K562 (cell line): ENCODE data around the gene ST6GALNAC2. TPM values are rescaled to one million over a fixed set of nuclear protein-coding genes. Genes with fewer than 3 reads are reported as not detected.

Source experiments
- BDP1 ChIP-seq: IDR thresholded peaks from 3 replicates; pipeline ENCODE4 v1.6.1; 2011; ENCODE audit not compliant: insufficient read length, insufficient read depth
- E2F4 ChIP-seq: sonication (generic); formaldehyde crosslinking; IDR thresholded peaks from 2 replicates; pipeline ENCODE4 v1.8.0; 2022; ENCODE audit warnings: mild to moderate bottlenecking, low read depth, missing genetic modification reagents
- GABPB2 ChIP-seq: fragments of 250-450 bp; sonication (Bioruptor Pico); conservative IDR thresholded peaks from 2 replicates; pipeline ENCODE4 v1.5.1; 2021; ENCODE audit warnings: mild to moderate bottlenecking
- HEY1 ChIP-seq: fragments of 250-450 bp; sonication (Bioruptor Pico); IDR thresholded peaks from 2 replicates; pipeline ENCODE4 v1.5.0; 2020; ENCODE audit warnings: mild to moderate bottlenecking, moderate library complexity, borderline replicate concordance
- LARP7 ChIP-seq: fragments of 450-650 bp; IDR thresholded peaks from 2 replicates; pipeline ENCODE4 v1.6.1; 2016
- LEF1 ChIP-seq: fragments of 450-650 bp; IDR thresholded peaks from 2 replicates; pipeline ENCODE4 v1.6.1; 2016; ENCODE audit warnings: mild to moderate bottlenecking
- MCM5 ChIP-seq: fragments of 450-650 bp; IDR thresholded peaks from 2 replicates; pipeline ENCODE4 v1.6.1; 2016; ENCODE audit warnings: low read depth
- MEF2A ChIP-seq: IDR thresholded peaks from 2 replicates; pipeline ENCODE4 v1.6.1; 2011; ENCODE audit warnings: low read depth, mild to moderate bottlenecking, low read length, moderate library complexity; ENCODE audit not compliant: control insufficient read depth
- NR4A1 ChIP-seq, 2 experiments: fragments of 250-450 bp in 1 of 2; fragments of 450-650 bp in 1 of 2; sonication (Bioruptor Pico) in 1 of 2; IDR thresholded peaks; 2 replicates each; pipeline versions ENCODE4 v1.4.0 to v1.6.1; 2016 to 2020; ENCODE audit warnings: mild to moderate bottlenecking in 2 of 2, missing compliant biosample characterization in 1 of 2, missing genetic modification characterization in 1 of 2, moderate library complexity in 1 of 2
- RBM15 ChIP-seq: fragments of 200-400 bp; formaldehyde crosslinking; IDR thresholded peaks from 2 replicates; pipeline ENCODE4 v1.6.1; 2018; ENCODE audit warnings: mild to moderate bottlenecking, low read length, moderate library complexity; ENCODE audit not compliant: insufficient read depth
- TAF7 ChIP-seq: fragments of 450-650 bp; IDR thresholded peaks from 2 replicates; pipeline ENCODE4 v1.6.1; 2016; ENCODE audit warnings: missing genetic modification characterization, missing compliant biosample characterization
- TRIM28 ChIP-seq: fragments of 450-650 bp; IDR thresholded peaks from 2 replicates; pipeline ENCODE4 v1.6.1; 2017
- ZNF134 ChIP-seq: fragments of 250-450 bp; sonication (Bioruptor Pico); conservative IDR thresholded peaks from 2 replicates; pipeline ENCODE4 v1.4.0; 2020
- ZNF146 ChIP-seq: IDR thresholded peaks from one replicate; pipeline ENCODE4 v1.6.1; 2018; ENCODE audit warnings: missing compliant biosample characterization; ENCODE audit not compliant: unreplicated experiment
- ZNF41 ChIP-seq: fragments of 250-450 bp; sonication (Bioruptor Pico); conservative IDR thresholded peaks from 2 replicates; pipeline ENCODE4 v1.4.0; 2020; ENCODE audit warnings: mild to moderate bottlenecking
- ZNF431 ChIP-seq: sonication (generic); formaldehyde crosslinking; IDR thresholded peaks from 2 replicates; pipeline ENCODE4 v1.8.0; 2022; ENCODE audit warnings: mild to moderate bottlenecking, missing genetic modification reagents
- ZNF655 ChIP-seq: fragments of 250-450 bp; sonication (Bioruptor Pico); IDR thresholded peaks from 2 replicates; pipeline ENCODE4 v1.5.0; 2021
- ZSCAN32 ChIP-seq: fragments of 450-650 bp; formaldehyde crosslinking; IDR thresholded peaks from 2 replicates; pipeline ENCODE4 v1.4.0; 2020; ENCODE audit warnings: mild to moderate bottlenecking, moderate library complexity
- polyA plus RNA-seq, 8 experiments: library from polyadenylated mRNA; depleted of rRNA in 4 of 8; stranded (reverse) in 5 of 8; unstranded in 3 of 8; fragments of >200 nt; fragmentation: Nextera tagmentation in 2 of 8; fragmentation: Illumina TruSeq in 1 of 8; extraction: Ambion mirVana in 2 of 8; extraction: Trizol in 1 of 8; gene quantifications; 2 replicates each; pipeline versions ENCODE4 v1.2.1 to v1.2.3, GENCODE V29; 2011 to 2014; ENCODE audit warnings: inconsistent platforms in 1 of 8, missing spikeins in 1 of 8
- total RNA-seq, 7 experiments: library from RNA; depleted of rRNA in 6 of 7; stranded (reverse); fragments of >200 nt in 6 of 7; fragmentation: Illumina TruSeq in 2 of 7; extraction: Trizol in 2 of 7; gene quantifications; 2 replicates each; pipeline versions ENCODE4 v1.2.1 to v1.2.3, GENCODE V29; 2011 to 2021; ENCODE audit warnings: low replicate concordance in 1 of 7

ST6GALNAC2 gene
- total and polyA plus RNA-seq, 9 of the 15 experiments (the other 6 are each of a cell fraction or from before 2014, with no cell fraction given): 0.18 TPM; not detected in 8

GRCh38 chr17:76547642-76548202 lies 37.9 kb downstream of the ST6GALNAC2 start (continued):
- TF ChIP-seq E2F4 (CRISPR knock-in tag) (no peak), ZNF134 (CRISPR knock-in tag) (no peak), RBM15 (no peak), NR4A1 (CRISPR knock-in tag; IDR thresholded peaks at IDR 0.05) (no peak), NR4A1 (tag; IDR thresholded peaks at IDR 0.05) (no peak), BDP1 (no peak), TRIM28 (no peak), ZSCAN32 (CRISPR knock-in tag) (no peak), GABPB2 (CRISPR knock-in tag) (no peak), ZNF41 (CRISPR knock-in tag) (no peak), MEF2A (no peak), HEY1 (no peak), LARP7 (peak; percentile 83; the same call in 1 of the 2 replicates), TAF7 (no peak), MCM5 (peak; percentile 86; the same call in 1 of the 2 replicates), LEF1 (no peak), ZNF146 (CRISPR knock-in tag) (no peak), ZNF655 (CRISPR knock-in tag) (no peak), ZNF431 (no peak)
